BJ (cell line): Measurements from ENCODE around the gene MEX3A. TPM values are rescaled to one million over a fixed set of nuclear protein-coding genes. Genes with fewer than 3 reads are reported as not detected.

Source experiments
- CTCF ChIA-PET: fragments of 350-600 bp; formaldehyde crosslinking; extraction: SDS; loops from one replicate; lab custom pipeline; 2021; ENCODE audit warnings: antibody characterized with exemption, inconsistent platforms; lab: Yijun Ruan, JAX
- POLR2A ChIA-PET: fragments of 300-600 bp; sonication (Branson Sonifier 250); formaldehyde crosslinking; extraction: SDS; loops from one replicate; lab custom pipeline; 2021; ENCODE audit warnings: antibody characterized with exemption; lab: Charles Lee
- DNase-seq: peaks from one replicate; pipeline ENCODE4 v3.0.0-alpha.2; 2011; ENCODE audit warnings: low read depth
- H3K27me3 ChIP-seq: 2 replicates; pipeline ENCODE4 v1.6.0; 2011; ENCODE audit warnings: low read length; ENCODE audit not compliant: control insufficient read depth, insufficient read depth
- H3K36me3 ChIP-seq: 2 replicates; pipeline ENCODE4 v1.5.1; 2011; ENCODE audit warnings: low read length; ENCODE audit not compliant: control insufficient read depth, insufficient read depth
- H3K4me3 ChIP-seq: 2 replicates; pipeline ENCODE4 v1.5.1; 2011; ENCODE audit warnings: low read depth, mild to moderate bottlenecking, control low read depth, low read length
- CTCF ChIP-seq: IDR thresholded peaks from 2 replicates; pipeline ENCODE4 v1.5.1; 2011; ENCODE audit warnings: low read depth, mild to moderate bottlenecking, control low read depth, inconsistent platforms, low read length, moderate library complexity; ENCODE audit not compliant: insufficient read depth
- polyA plus RNA-seq: library from polyadenylated mRNA; depleted of rRNA; stranded (reverse); fragments of >200 nt; gene quantifications from 2 replicates; pipeline ENCODE4 v1.2.3, GENCODE V29; 2011

Gene MEX3A
- polyA plus RNA-seq, 1 experiment = 1.9 TPM

DNA sequence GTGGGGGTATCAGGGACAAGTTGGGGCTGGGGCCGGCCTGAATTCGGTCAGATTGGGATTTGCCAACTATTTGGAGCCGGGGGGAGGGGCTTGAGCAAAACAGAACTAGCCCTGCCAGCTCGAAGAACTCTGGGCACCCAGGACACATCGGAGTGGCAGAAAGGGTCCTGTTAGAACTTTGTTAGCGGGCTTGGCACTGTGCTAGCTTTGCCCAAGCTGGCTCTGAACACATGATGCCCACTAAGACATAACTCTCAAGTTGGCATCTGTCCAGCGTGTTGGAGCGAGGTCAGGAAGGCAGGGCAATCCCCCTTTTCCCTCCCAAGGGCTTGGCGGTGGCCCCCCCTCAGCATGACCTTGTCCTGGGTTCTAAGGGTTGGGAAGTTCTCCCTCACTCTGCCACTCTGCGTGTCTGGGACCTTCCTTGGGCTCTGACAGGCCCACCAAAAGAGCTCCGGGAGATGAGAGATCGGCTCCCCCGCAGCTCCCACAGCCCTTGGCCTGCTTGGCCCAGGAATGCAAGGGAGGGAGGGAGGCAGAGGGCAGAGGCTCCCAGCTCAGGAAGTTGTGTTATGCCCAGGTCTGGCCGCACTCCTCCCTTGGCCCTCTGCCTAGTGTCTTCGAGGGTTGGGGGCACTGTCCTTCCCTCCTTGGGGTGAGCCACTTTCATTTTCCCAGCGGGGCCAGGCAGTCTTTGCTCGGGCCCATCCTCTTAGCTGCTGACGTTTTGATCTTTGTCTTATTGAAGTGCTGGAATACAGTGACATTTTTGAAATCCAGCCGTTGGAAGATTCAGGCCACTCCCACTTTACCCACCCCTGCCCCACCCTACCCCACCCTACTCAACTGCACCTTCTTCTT is 33.5 kb upstream of the MEX3A start:
- CTCF ChIA-PET = interaction anchor here (0.6 to 33.9 kb wide), 5 partner anchors 14 to 496 kb away, joined by 3 to 983 read pairs (median 3); no protein-coding TSS in a partner anchor
- no peak for DNase-seq
- POLR2A ChIA-PET = interaction anchor here (1.0 to 1.6 kb wide), 2 partner anchors 12 to 13 kb away, joined by 6 to 8 read pairs; no protein-coding TSS in a partner anchor

GRCh38 chr1:156114919-156115513 is 32.8 kb upstream of the MEX3A start:
- Histone ChIP-seq H3K27me3 (no peaks in the 10 kb centered on the region), H3K4me3 (peak overlapping the region; percentile 100), H3K36me3 (0 out of 2 replicates have a peak, but pooled peaks cover under 1% of the 10 kb centered on the region)
- ChIA-PET CTCF (interaction anchor here (1.3 to 33.9 kb wide), 4 partner anchors 8 to 27 kb away, joined by 4 to 983 read pairs (median 59); no protein-coding TSS in a partner anchor), POLR2A (interaction anchor here (0.6 to 1.3 kb wide), 4 partner anchors 8 to 103 kb away, joined by 5 to 6 read pairs (median 6); no protein-coding TSS in a partner anchor)
- DNase-seq = no peak
- no peak for TF ChIP-seq CTCF

More for the DNA sequence above, 33.5 kb upstream of the MEX3A start:
- Histone ChIP-seq H3K36me3 (0 out of 2 replicates have a peak, but pooled peaks cover 3% of the 10 kb centered on the region), H3K27me3 (no peaks in the 10 kb centered on the region), H3K4me3 (peak overlapping the region; percentile 100)
- no peak for TF ChIP-seq CTCF

GRCh38 chr1:156114101-156114918 is 32.0 kb upstream of the MEX3A start, which contains the start of gene LMNA:
Gene LMNA, plus strand, starts transcription at chr1:156114711. Its CDS starts 208 bp downstream, at chr1:156114919.
- TF ChIP-seq CTCF = no peak
- ChIA-PET POLR2A (interaction anchor here (0.5 to 1.3 kb wide), 6 partner anchors 9 to 1115 kb away, joined by 3 to 7 read pairs (median 6); no protein-coding TSS in a partner anchor), CTCF (interaction anchor here (1.3 to 33.9 kb wide), 4 partner anchors 9 to 28 kb away, joined by 4 to 983 read pairs (median 59); no protein-coding TSS in a partner anchor)
- Histone ChIP-seq H3K4me3 (peak within 1 kb of the TSS; percentile 100), H3K36me3 (no peaks in the 10 kb centered on the region), H3K27me3 (no peaks in the 10 kb centered on the region)
- DNase-seq = peak; percentile 63

GRCh38 chr1:156113282-156113950 is 31.2 kb upstream of the MEX3A start:
- TF ChIP-seq CTCF = no peak
- CTCF ChIA-PET = interaction anchor here (0.6 to 33.9 kb wide), 4 partner anchors 10 to 771 kb away, joined by 3 to 983 read pairs (median 58); no protein-coding TSS in a partner anchor
- Histone ChIP-seq H3K36me3 (no peaks in the 10 kb centered on the region), H3K4me3 (peak overlapping the region; percentile 100; the same call in 1 of the 2 replicates), H3K27me3 (no peaks in the 10 kb centered on the region)
- no peak for DNase-seq
- POLR2A ChIA-PET = interaction anchor here (1.0 to 1.3 kb wide), 2 partner anchors 10 to 13 kb away, joined by 3 to 6 read pairs; no protein-coding TSS in a partner anchor
